HEK293 (cell line): ENCODE measurements around the gene SH3RF3.

Source experiments
- CTCF ChIA-PET: fragments of 350-600 bp; formaldehyde crosslinking; extraction: SDS; loops from one replicate; lab custom pipeline; 2021; ENCODE audit warnings: antibody characterized with exemption; lab: Yijun Ruan, JAX
- POLR2A ChIA-PET: fragments of 300-600 bp; formaldehyde crosslinking; extraction: SDS; loops from one replicate; lab custom pipeline; 2020; ENCODE audit warnings: antibody characterized with exemption, inconsistent platforms; lab: Yijun Ruan, JAX
- H3K27ac ChIP-seq: fragments of 200-500 bp; sonication (Bioruptor generic); 2 replicates; pipeline ENCODE4 v1.5.1; 2014; ENCODE audit warnings: low read depth, low read length, control low read depth, inconsistent platforms; ENCODE audit errors: extremely low read depth
- H3K36me3 ChIP-seq, 2 experiments: fragments of 200-500 bp in 1 of 2; sonication (Bioruptor generic) in 1 of 2; 1 replicate in 1 of 2; 2 replicates in 1 of 2; pipeline ENCODE4 v1.5.1; 2014 to 2017; ENCODE audit warnings: inconsistent platforms in 2 of 2, low read length in 2 of 2; ENCODE audit not compliant: control insufficient read depth in 2 of 2, insufficient read depth in 1 of 2
- H3K4me1 ChIP-seq: fragments of 200-500 bp; sonication (Bioruptor generic); 2 replicates; pipeline ENCODE4 v1.5.1; 2014; ENCODE audit warnings: mild to moderate bottlenecking, low read length, inconsistent platforms; ENCODE audit not compliant: control insufficient read depth, insufficient read depth
- H3K4me3 ChIP-seq: 2 replicates; pipeline ENCODE4 v1.5.1; 2011; ENCODE audit warnings: low read depth, mild to moderate bottlenecking, control low read depth, low read length, moderate library complexity
- H3K9me3 ChIP-seq: fragments of 200-500 bp; sonication (Bioruptor generic); 2 replicates; pipeline ENCODE4 v1.5.1; 2014; ENCODE audit warnings: low read depth, low read length, inconsistent platforms; ENCODE audit not compliant: control insufficient read depth, insufficient read depth
- HOXD13 ChIP-seq: sonication (generic); formaldehyde crosslinking; IDR thresholded peaks from 2 replicates; pipeline ENCODE4 v1.8.0; 2022; ENCODE audit warnings: missing genetic modification reagents, borderline replicate concordance
- KLF1 ChIP-seq: fragments of 450-650 bp; formaldehyde crosslinking; IDR thresholded peaks from 2 replicates; pipeline ENCODE4 v1.5.1; 2016; ENCODE audit warnings: missing biosample characterization, missing genetic modification characterization
- SCRT2 ChIP-seq: fragments of 450-650 bp; formaldehyde crosslinking; IDR thresholded peaks from 2 replicates; pipeline ENCODE4 v1.5.1; 2016; ENCODE audit warnings: missing biosample characterization, missing genetic modification characterization
- ZBTB10 ChIP-seq: fragments of 450-650 bp; formaldehyde crosslinking; IDR thresholded peaks from 2 replicates; pipeline ENCODE4 v1.5.1; 2016; ENCODE audit warnings: missing biosample characterization, missing genetic modification characterization
- ZBTB26 ChIP-seq: fragments of 450-650 bp; formaldehyde crosslinking; optimal IDR thresholded peaks from 2 replicates; pipeline ENCODE3; 2016; ENCODE audit warnings: missing biosample characterization, mild to moderate bottlenecking, missing genetic modification characterization
- ZNF133 ChIP-seq: fragments of 450-650 bp; formaldehyde crosslinking; IDR thresholded peaks from 2 replicates; pipeline ENCODE4 v1.5.1; 2016; ENCODE audit warnings: missing biosample characterization, missing genetic modification characterization
- ZNF155 ChIP-seq: fragments of 450-650 bp; formaldehyde crosslinking; IDR thresholded peaks from 2 replicates; pipeline ENCODE4 v1.5.1; 2016; ENCODE audit warnings: missing biosample characterization, missing genetic modification characterization
- ZNF157 ChIP-seq: fragments of 450-650 bp; formaldehyde crosslinking; IDR thresholded peaks from 2 replicates; pipeline ENCODE4 v1.5.1; 2016; ENCODE audit warnings: missing biosample characterization, missing genetic modification characterization
- ZNF211 ChIP-seq: fragments of 450-650 bp; formaldehyde crosslinking; IDR thresholded peaks from 2 replicates; pipeline ENCODE4 v1.5.1; 2016; ENCODE audit warnings: low read depth, missing biosample characterization, missing genetic modification characterization
- ZNF354C ChIP-seq: fragments of 450-650 bp; formaldehyde crosslinking; IDR thresholded peaks from 2 replicates; pipeline ENCODE4 v1.5.1; 2016; ENCODE audit warnings: missing biosample characterization, missing genetic modification characterization, low read depth, borderline replicate concordance
- ZNF404 ChIP-seq: fragments of 450-650 bp; formaldehyde crosslinking; IDR thresholded peaks from 2 replicates; pipeline ENCODE4 v1.5.1; 2017; ENCODE audit warnings: missing biosample characterization, missing genetic modification characterization
- ZNF48 ChIP-seq: fragments of 450-650 bp; formaldehyde crosslinking; IDR thresholded peaks from 2 replicates; pipeline ENCODE4 v1.5.1; 2016; ENCODE audit warnings: missing biosample characterization, missing genetic modification characterization
- ZNF501 ChIP-seq: fragments of 450-650 bp; formaldehyde crosslinking; IDR thresholded peaks from 2 replicates; pipeline ENCODE4 v1.5.1; 2016; ENCODE audit warnings: missing biosample characterization, missing genetic modification characterization
- ZNF513 ChIP-seq: fragments of 450-650 bp; IDR thresholded peaks from 2 replicates; pipeline ENCODE4 v1.5.1; 2018; ENCODE audit warnings: missing biosample characterization, missing genetic modification characterization
- ZNF529 ChIP-seq: fragments of 450-650 bp; formaldehyde crosslinking; IDR thresholded peaks from 2 replicates; pipeline ENCODE4 v1.5.1; 2017; ENCODE audit warnings: missing genetic modification characterization, missing biosample characterization; ENCODE audit not compliant: insufficient replicate concordance
- ZNF530 ChIP-seq: fragments of 450-650 bp; formaldehyde crosslinking; IDR thresholded peaks from 2 replicates; pipeline ENCODE4 v1.5.1; 2016; ENCODE audit warnings: low read depth, missing biosample characterization, missing genetic modification characterization
- ZNF747 ChIP-seq: fragments of 450-650 bp; formaldehyde crosslinking; IDR thresholded peaks from 2 replicates; pipeline ENCODE4 v1.5.1; 2016; ENCODE audit warnings: missing biosample characterization, missing genetic modification characterization
- ZSCAN30 ChIP-seq: fragments of 450-650 bp; IDR thresholded peaks from 2 replicates; pipeline ENCODE4 v1.5.1; 2018; ENCODE audit warnings: missing biosample characterization, mild to moderate bottlenecking, missing genetic modification characterization, moderate library complexity
- TF ChIP-seq, protein P1 (sequence below): fragments of 450-650 bp; formaldehyde crosslinking; conservative IDR thresholded peaks from 2 replicates; pipeline ENCODE4 v1.5.1; 2016; ENCODE audit warnings: low read depth, missing biosample characterization, missing genetic modification characterization
- TF ChIP-seq, protein P2 (sequence below): fragments of 450-650 bp; formaldehyde crosslinking; IDR thresholded peaks from 2 replicates; pipeline ENCODE4 v1.5.1; 2016; ENCODE audit warnings: missing biosample characterization, missing genetic modification characterization

The SH3RF3 gene

DNA sequence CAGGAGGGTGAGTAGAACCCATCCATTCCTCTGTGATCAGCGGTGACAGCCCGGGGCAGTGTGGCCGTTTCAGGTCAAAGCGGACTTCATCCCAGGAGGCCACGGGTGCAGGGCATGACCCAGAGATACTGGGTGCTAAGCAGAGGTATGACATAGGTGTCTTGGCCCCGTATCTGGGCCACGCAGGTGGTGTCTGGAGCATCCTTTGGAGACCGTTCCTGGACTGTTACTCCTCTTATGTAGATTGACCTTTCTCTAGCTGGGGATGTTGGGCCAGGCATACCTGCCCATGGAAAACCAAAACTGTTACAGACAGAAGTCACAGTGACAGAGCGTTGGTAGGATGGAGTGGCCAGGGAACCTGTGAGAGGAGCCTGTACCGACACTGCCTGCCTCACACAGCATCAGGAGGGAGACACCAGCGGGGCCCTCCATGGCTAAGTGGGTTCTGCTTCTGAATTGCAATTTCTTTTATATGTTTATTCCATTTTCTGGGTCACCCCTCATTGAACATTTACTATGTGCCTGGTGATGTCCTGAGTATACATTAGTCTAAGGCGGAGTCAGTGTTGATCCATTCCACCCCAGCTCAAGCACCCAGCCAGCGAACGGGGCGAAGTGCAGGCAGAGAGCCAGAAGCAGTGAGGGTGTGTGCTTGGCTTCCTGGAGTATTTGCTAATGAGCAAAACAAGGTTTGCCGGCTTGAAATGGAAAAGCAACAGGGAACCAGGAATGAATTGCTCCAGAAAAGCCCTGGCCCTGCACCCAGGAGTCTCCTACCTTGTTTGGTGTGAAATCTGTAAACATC, 141.7 kb downstream of the SH3RF3 start:
- no peaks in the 10 kb centered on the region; the same call in 1 of the 2 replicates for H3K4me1 ChIP-seq
- peak; percentile 60 for TF ChIP-seq KLF1 (tag by site-specific recombination)
- TF ChIP-seq ZNF513: no peak
- TF ChIP-seq, all 188 proteins: peak for 1
- H3K4me3 ChIP-seq: no peak overlapping the region
- no peaks in the 10 kb centered on the region for H3K36me3 ChIP-seq
- no peak overlapping the region for H3K27ac ChIP-seq
- POLR2A ChIA-PET: no interaction called here
- CTCF ChIA-PET: interaction anchor here (0.6 kb wide), 1 partner anchor 13 kb away, joined by 3 read pairs; no protein-coding TSS in a partner anchor
- no peaks in the 10 kb centered on the region for H3K9me3 ChIP-seq

- no peaks in the 10 kb centered on the region for H3K36me3 ChIP-seq
- H3K27ac ChIP-seq: no peak overlapping the region
- no peaks in the 10 kb centered on the region; the same call in 1 of the 2 replicates for H3K4me1 ChIP-seq
- H3K4me3 ChIP-seq: no peak overlapping the region
- no peaks in the 10 kb centered on the region for H3K9me3 ChIP-seq
- POLR2A ChIA-PET: no interaction called here
- CTCF ChIA-PET: no interaction called here
- no peak for TF ChIP-seq ZNF404 (tag by site-specific recombination)
- TF ChIP-seq ZSCAN30: no peak
- no peak for TF ChIP-seq ZNF157
- no peak for TF ChIP-seq ZNF48 (tag by site-specific recombination)
- TF ChIP-seq ZBTB26 (tag by site-specific recombination): no peak
- no peak for TF ChIP-seq ZNF354C
- TF ChIP-seq ZNF529 (tag by site-specific recombination): no peak
- TF ChIP-seq, protein P1, sequence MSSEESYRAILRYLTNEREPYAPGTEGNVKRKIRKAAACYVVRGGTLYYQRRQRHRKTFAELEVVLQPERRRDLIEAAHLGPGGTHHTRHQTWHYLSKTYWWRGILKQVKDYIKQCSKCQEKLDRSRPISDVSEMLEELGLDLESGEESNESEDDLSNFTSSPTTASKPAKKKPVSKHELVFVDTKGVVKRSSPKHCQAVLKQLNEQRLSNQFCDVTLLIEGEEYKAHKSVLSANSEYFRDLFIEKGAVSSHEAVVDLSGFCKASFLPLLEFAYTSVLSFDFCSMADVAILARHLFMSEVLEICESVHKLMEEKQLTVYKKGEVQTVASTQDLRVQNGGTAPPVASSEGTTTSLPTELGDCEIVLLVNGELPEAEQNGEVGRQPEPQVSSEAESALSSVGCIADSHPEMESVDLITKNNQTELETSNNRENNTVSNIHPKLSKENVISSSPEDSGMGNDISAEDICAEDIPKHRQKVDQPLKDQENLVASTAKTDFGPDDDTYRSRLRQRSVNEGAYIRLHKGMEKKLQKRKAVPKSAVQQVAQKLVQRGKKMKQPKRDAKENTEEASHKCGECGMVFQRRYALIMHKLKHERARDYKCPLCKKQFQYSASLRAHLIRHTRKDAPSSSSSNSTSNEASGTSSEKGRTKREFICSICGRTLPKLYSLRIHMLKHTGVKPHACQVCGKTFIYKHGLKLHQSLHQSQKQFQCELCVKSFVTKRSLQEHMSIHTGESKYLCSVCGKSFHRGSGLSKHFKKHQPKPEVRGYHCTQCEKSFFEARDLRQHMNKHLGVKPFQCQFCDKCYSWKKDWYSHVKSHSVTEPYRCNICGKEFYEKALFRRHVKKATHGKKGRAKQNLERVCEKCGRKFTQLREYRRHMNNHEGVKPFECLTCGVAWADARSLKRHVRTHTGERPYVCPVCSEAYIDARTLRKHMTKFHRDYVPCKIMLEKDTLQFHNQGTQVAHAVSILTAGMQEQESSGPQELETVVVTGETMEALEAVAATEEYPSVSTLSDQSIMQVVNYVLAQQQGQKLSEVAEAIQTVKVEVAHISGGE (tag by site-specific recombination): no peak
- TF ChIP-seq, protein P2, sequence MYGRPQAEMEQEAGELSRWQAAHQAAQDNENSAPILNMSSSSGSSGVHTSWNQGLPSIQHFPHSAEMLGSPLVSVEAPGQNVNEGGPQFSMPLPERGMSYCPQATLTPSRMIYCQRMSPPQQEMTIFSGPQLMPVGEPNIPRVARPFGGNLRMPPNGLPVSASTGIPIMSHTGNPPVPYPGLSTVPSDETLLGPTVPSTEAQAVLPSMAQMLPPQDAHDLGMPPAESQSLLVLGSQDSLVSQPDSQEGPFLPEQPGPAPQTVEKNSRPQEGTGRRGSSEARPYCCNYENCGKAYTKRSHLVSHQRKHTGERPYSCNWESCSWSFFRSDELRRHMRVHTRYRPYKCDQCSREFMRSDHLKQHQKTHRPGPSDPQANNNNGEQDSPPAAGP: no peak
- no peak for TF ChIP-seq SCRT2 (tag by site-specific recombination)
- TF ChIP-seq ZNF155 (tag by site-specific recombination): no peak
- TF ChIP-seq HOXD13: no peak
- TF ChIP-seq ZBTB10 (tag by site-specific recombination): no peak
- no peak for TF ChIP-seq ZNF530 (tag by site-specific recombination)
- no peak for TF ChIP-seq ZNF747 (tag by site-specific recombination)
- TF ChIP-seq ZNF211 (tag by site-specific recombination): no peak
- no peak for TF ChIP-seq ZNF501
- no peak for TF ChIP-seq ZNF133 (tag by site-specific recombination)
- TF ChIP-seq, all 188 proteins: peak for 0
These were observed 142.9 kb downstream of the SH3RF3 start for GRCh38 chr2:109271920-109272319.
